Endothelial cell (in vitro differentiated cells): ENCODE results near the gene CCDC66. TPM values are rescaled to one million over a fixed set of nuclear protein-coding genes. Genes with fewer than 3 reads are reported as not detected.

Experiments used
- DNase-seq: peaks from one replicate; pipeline ENCODE4 v3.0.0; 2021; ENCODE audit warnings: low spot score
- H3K27ac Mint-ChIP-seq: one replicate; pipeline ENCODE4 v1.8.0; 2021; ENCODE audit warnings: mixed read lengths, inconsistent platforms; ENCODE audit not compliant: unreplicated experiment
- H3K27me3 Mint-ChIP-seq: one replicate; pipeline ENCODE4 v1.8.0; 2021; ENCODE audit warnings: mild to moderate bottlenecking, moderate library complexity, mixed read lengths, inconsistent platforms; ENCODE audit not compliant: unreplicated experiment
- H3K36me3 Mint-ChIP-seq: one replicate; pipeline ENCODE4 v1.8.0; 2021; ENCODE audit warnings: mild to moderate bottlenecking, low read depth, mixed read lengths, inconsistent platforms; ENCODE audit not compliant: unreplicated experiment
- H3K4me1 Mint-ChIP-seq: one replicate; pipeline ENCODE4 v1.8.0; 2021; ENCODE audit warnings: mild to moderate bottlenecking, mixed read lengths, inconsistent platforms; ENCODE audit not compliant: unreplicated experiment
- H3K4me3 Mint-ChIP-seq: one replicate; pipeline ENCODE4 v1.8.0; 2021; ENCODE audit warnings: mild to moderate bottlenecking, mixed read lengths, inconsistent platforms; ENCODE audit not compliant: unreplicated experiment
- H3K9me3 Mint-ChIP-seq: one replicate; pipeline ENCODE4 v1.8.0; 2021; ENCODE audit warnings: mixed read lengths, inconsistent platforms; ENCODE audit not compliant: unreplicated experiment
- CTCF ChIP-seq: fragments of 200-600 bp; sonication (generic); IDR thresholded peaks from one replicate; pipeline ENCODE4 v1.5.0; 2021; ENCODE audit warnings: antibody characterized with exemption; ENCODE audit not compliant: unreplicated experiment
- total RNA-seq: library from RNA; stranded (reverse); fragmentation: NEBNext Ultra II Directional; extraction: Animal tissue kit (Norgen Biotek cat#: 25700); gene quantifications from one replicate; pipeline ENCODE4 v1.2.1, GENCODE V29; 2021; ENCODE audit not compliant: unreplicated experiment

The CCDC66 gene
- total RNA-seq, 1 donor from 2014 or later: 13.6 TPM

GRCh38 chr3:56610669-56611335 lies 53.8 kb downstream of the CCDC66 start:
- H3K27ac Mint-ChIP-seq: no peak overlapping the region
- H3K36me3 Mint-ChIP-seq: peaks cover 41% of the 10 kb centered on the region
- no peak for DNase-seq
- H3K27me3 Mint-ChIP-seq: peaks cover 5% of the 10 kb centered on the region
- peaks cover 27% of the 10 kb centered on the region for H3K4me1 Mint-ChIP-seq
- no peaks in the 10 kb centered on the region for H3K9me3 Mint-ChIP-seq
- no peak for TF ChIP-seq CTCF
- H3K4me3 Mint-ChIP-seq: no peak overlapping the region

DNA sequence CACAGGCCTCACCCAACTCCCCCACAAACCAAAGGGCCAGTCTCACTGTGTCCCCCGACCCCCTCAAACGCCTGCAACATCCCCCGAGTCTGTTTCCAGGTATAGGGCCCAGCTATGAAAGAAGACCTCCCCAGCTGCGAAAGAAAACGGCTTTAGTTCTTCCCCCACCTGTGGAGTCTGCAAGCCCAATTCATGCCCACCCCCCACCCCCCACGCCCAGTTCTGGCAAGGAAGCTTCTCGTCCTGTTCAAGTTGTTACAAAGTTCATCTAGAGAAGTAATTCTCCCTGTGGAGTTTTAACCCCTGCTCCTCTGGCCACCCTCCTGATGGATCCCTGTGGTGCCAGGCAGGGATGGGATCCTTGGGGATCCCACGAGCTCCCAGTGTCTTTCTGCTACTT lies 54.4 kb downstream of the CCDC66 start:
- no peak for TF ChIP-seq CTCF
- peaks cover 27% of the 10 kb centered on the region for H3K4me1 Mint-ChIP-seq
- peaks cover 5% of the 10 kb centered on the region for H3K27me3 Mint-ChIP-seq
- no peak for DNase-seq
- no peak overlapping the region for H3K27ac Mint-ChIP-seq
- H3K4me3 Mint-ChIP-seq: no peak overlapping the region
- no peaks in the 10 kb centered on the region for H3K9me3 Mint-ChIP-seq
- peaks cover 40% of the 10 kb centered on the region for H3K36me3 Mint-ChIP-seq

- no peak for DNase-seq
- Mint-ChIP-seq H3K4me3 (peak overlapping the region; percentile 21), H3K36me3 (peaks cover 33% of the 10 kb centered on the region), H3K27me3 (peaks cover 3% of the 10 kb centered on the region), H3K4me1 (peaks cover 27% of the 10 kb centered on the region), H3K27ac (peak overlapping the region; percentile 4), H3K9me3 (no peaks in the 10 kb centered on the region)
- no peak for TF ChIP-seq CTCF
These were observed 55.2 kb downstream of the CCDC66 start for GRCh38 chr3:56612146-56612545.

GRCh38 chr3:56613016-56613415 lies 56.0 kb downstream of the CCDC66 start:
- no peak for DNase-seq
- Mint-ChIP-seq H3K4me3 (no peak overlapping the region), H3K36me3 (peaks cover 32% of the 10 kb centered on the region), H3K9me3 (no peaks in the 10 kb centered on the region), H3K4me1 (peaks cover 23% of the 10 kb centered on the region), H3K27me3 (peaks cover 3% of the 10 kb centered on the region), H3K27ac (no peak overlapping the region)
- TF ChIP-seq CTCF: no peak

- Mint-ChIP-seq H3K27me3 (peaks cover 4% of the 10 kb centered on the region), H3K27ac (no peak overlapping the region), H3K4me3 (no peak overlapping the region), H3K4me1 (peaks cover 9% of the 10 kb centered on the region), H3K9me3 (no peaks in the 10 kb centered on the region), H3K36me3 (peaks cover 23% of the 10 kb centered on the region)
- TF ChIP-seq CTCF: no peak
- DNase-seq: no peak
These were observed 59.6 kb downstream of the CCDC66 start for GRCh38 chr3:56616478-56617006.
